ENCODE data around the gene CCNI2.

- TF ChIP-seq, protein P1, sequence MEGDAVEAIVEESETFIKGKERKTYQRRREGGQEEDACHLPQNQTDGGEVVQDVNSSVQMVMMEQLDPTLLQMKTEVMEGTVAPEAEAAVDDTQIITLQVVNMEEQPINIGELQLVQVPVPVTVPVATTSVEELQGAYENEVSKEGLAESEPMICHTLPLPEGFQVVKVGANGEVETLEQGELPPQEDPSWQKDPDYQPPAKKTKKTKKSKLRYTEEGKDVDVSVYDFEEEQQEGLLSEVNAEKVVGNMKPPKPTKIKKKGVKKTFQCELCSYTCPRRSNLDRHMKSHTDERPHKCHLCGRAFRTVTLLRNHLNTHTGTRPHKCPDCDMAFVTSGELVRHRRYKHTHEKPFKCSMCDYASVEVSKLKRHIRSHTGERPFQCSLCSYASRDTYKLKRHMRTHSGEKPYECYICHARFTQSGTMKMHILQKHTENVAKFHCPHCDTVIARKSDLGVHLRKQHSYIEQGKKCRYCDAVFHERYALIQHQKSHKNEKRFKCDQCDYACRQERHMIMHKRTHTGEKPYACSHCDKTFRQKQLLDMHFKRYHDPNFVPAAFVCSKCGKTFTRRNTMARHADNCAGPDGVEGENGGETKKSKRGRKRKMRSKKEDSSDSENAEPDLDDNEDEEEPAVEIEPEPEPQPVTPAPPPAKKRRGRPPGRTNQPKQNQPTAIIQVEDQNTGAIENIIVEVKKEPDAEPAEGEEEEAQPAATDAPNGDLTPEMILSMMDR (IDR thresholded peaks at IDR 0.05): no peak
- no peak for TF ChIP-seq POLR2A (IDR thresholded peaks at IDR 0.05)
Observed at GRCh38 chr5:132782101-132782500, 34.9 kb downstream of the CCNI2 start.
